Upper lobe of right lung (tissue), 1 donor: ENCODE results near the gene KSR1. TPM values are rescaled to one million over a fixed set of nuclear protein-coding genes. Genes with fewer than 3 reads are reported as not detected.

Experiments used
- ATAC-seq: fragments of 200-7000 bp; cut with Tn5 transposase; one replicate; pipeline ENCODE4 v1.9.1; 2020; ENCODE audit warnings: mild to moderate bottlenecking, moderate library complexity
- DNase-seq: peaks from one replicate; pipeline ENCODE4 v3.0.0-alpha.2; 2020
- H3K27ac ChIP-seq: fragments of 200-600 bp; one replicate; pipeline ENCODE4 v1.8.0; 2022
- H3K27me3 ChIP-seq: fragments of 200-600 bp; one replicate; pipeline ENCODE4 v1.8.0; 2022; ENCODE audit warnings: mild to moderate bottlenecking
- H3K36me3 ChIP-seq: fragments of 200-600 bp; one replicate; pipeline ENCODE4 v1.8.0; 2022
- H3K4me1 ChIP-seq: fragments of 200-600 bp; one replicate; pipeline ENCODE4 v1.8.0; 2022
- H3K4me3 ChIP-seq: fragments of 200-600 bp; one replicate; pipeline ENCODE4 v1.8.0; 2022; ENCODE audit warnings: mild to moderate bottlenecking
- H3K9me3 ChIP-seq: fragments of 200-600 bp; one replicate; pipeline ENCODE4 v1.8.0; 2022
- CTCF ChIP-seq: fragments of 200-600 bp; IDR thresholded peaks from one replicate; pipeline ENCODE4 v1.8.0; 2022; ENCODE audit warnings: antibody characterized with exemption
- intact Hi-C: fragments of 100-400 bp; cut with DNase I; formaldehyde crosslinking; loops from one replicate; pipeline ENCODE4 v1.11.0; 2022
- total RNA-seq: library from RNA; stranded (reverse); fragmentation: NEBNext Ultra II Directional; extraction: Animal tissue kit (Norgen Biotek cat#: 25700); gene quantifications from one replicate; pipeline ENCODE4 v1.2.1, GENCODE V29; 2021
- donor health status: DM: no; HTN: yes; CAD: no; lungs with severe emphysema.

Gene KSR1
- total RNA-seq, 1 donor from 2014 or later = 52.5 TPM

GRCh38 chr17:27490391-27490790 lies 34.1 kb downstream of the KSR1 start:
- no peak for TF ChIP-seq CTCF
- intact Hi-C loops = no loop called here

GRCh38 chr17:27491713-27492190 lies 35.5 kb downstream of the KSR1 start:
- TF ChIP-seq CTCF = no peak
- Histone ChIP-seq H3K9me3 (no peaks in the 10 kb centered on the region), H3K27ac (no peak overlapping the region), H3K4me3 (no peak overlapping the region), H3K36me3 (no peaks in the 10 kb centered on the region), H3K4me1 (peaks cover 54% of the 10 kb centered on the region), H3K27me3 (no peaks in the 10 kb centered on the region)
- DNase-seq = peak; percentile 47
- intact Hi-C loops = no loop called here
- no peak for ATAC-seq

More at GRCh38 chr17:27490391-27490790, 34.1 kb downstream of the KSR1 start:
- Histone ChIP-seq H3K4me3 (no peak overlapping the region), H3K9me3 (no peaks in the 10 kb centered on the region), H3K36me3 (no peaks in the 10 kb centered on the region), H3K27me3 (no peaks in the 10 kb centered on the region), H3K4me1 (peaks cover 55% of the 10 kb centered on the region), H3K27ac (no peak overlapping the region)
- DNase-seq (no peak), ATAC-seq (no peak)

- Histone ChIP-seq H3K9me3 (no peaks in the 10 kb centered on the region), H3K27ac (no peak overlapping the region), H3K4me1 (peaks cover 53% of the 10 kb centered on the region), H3K36me3 (no peaks in the 10 kb centered on the region), H3K27me3 (no peaks in the 10 kb centered on the region), H3K4me3 (no peak overlapping the region)
- ATAC-seq (no peak), DNase-seq (no peak)
- intact Hi-C loops = no loop called here
- no peak for TF ChIP-seq CTCF
These were observed 36.2 kb downstream of the KSR1 start for GRCh38 chr17:27492470-27492869.

- DNase-seq = no peak
- intact Hi-C loops = no loop called here
- no peak overlapping the region for H3K4me3 ChIP-seq
- no peaks in the 10 kb centered on the region for H3K9me3 ChIP-seq
- TF ChIP-seq CTCF = no peak
- H3K36me3 ChIP-seq = no peaks in the 10 kb centered on the region
- no peak for ATAC-seq
- peaks cover 49% of the 10 kb centered on the region for H3K4me1 ChIP-seq
- H3K27me3 ChIP-seq = no peaks in the 10 kb centered on the region
- H3K27ac ChIP-seq = no peak overlapping the region
These were observed 36.8 kb downstream of the KSR1 start for GRCh38 chr17:27493088-27493487.

GRCh38 chr17:27494192-27495091 lies 38.2 kb downstream of the KSR1 start:
- ATAC-seq (peak; percentile 89), DNase-seq (peak; percentile 82)
- H3K4me3 ChIP-seq = peak overlapping the region; percentile 2
- H3K27ac ChIP-seq = peak overlapping the region; percentile 84
- peak; percentile 40 for TF ChIP-seq CTCF
- intact Hi-C loops = no loop called here
- H3K4me1 ChIP-seq = peaks cover 36% of the 10 kb centered on the region
- H3K36me3 ChIP-seq = no peaks in the 10 kb centered on the region
- H3K27me3 ChIP-seq = no peaks in the 10 kb centered on the region
- H3K9me3 ChIP-seq = no peaks in the 10 kb centered on the region
